Smooth muscle cell (in vitro differentiated cells): Measurements from ENCODE around the gene AKNA. TPM values are rescaled to one million over a fixed set of nuclear protein-coding genes. Genes with fewer than 3 reads are reported as not detected.

Source experiments
- DNase-seq: peaks from one replicate; lab custom pipeline; 2025; ENCODE audit not compliant: unreplicated experiment; lab: John Stamatoyannopoulos, UW
- H2AFZ ChIP-seq: fragments of 200-600 bp; sonication (generic); 2 replicates; pipeline ENCODE4 v1.6.0; 2016; ENCODE audit warnings: antibody characterized with exemption, low read depth, mild to moderate bottlenecking
- H3F3A ChIP-seq: fragments of 200-600 bp; sonication (generic); 2 replicates; pipeline ENCODE4 v1.6.0; 2017; ENCODE audit warnings: antibody characterized with exemption, low read depth
- H3K27ac ChIP-seq: fragments of 200-600 bp; sonication (generic); 2 replicates; pipeline ENCODE4 v1.5.1; 2016; ENCODE audit warnings: low read depth, mild to moderate bottlenecking
- H3K27me3 ChIP-seq: fragments of 200-600 bp; sonication (generic); 2 replicates; pipeline ENCODE4 v1.6.1; 2016; ENCODE audit warnings: low read depth, mild to moderate bottlenecking
- H3K36me3 ChIP-seq: fragments of 200-600 bp; sonication (generic); 2 replicates; pipeline ENCODE4 v1.5.1; 2016; ENCODE audit warnings: low read depth
- H3K4me1 ChIP-seq: fragments of 200-600 bp; sonication (generic); 2 replicates; pipeline ENCODE4 v1.5.1; 2016; ENCODE audit warnings: low read depth
- H3K4me2 ChIP-seq: fragments of 200-600 bp; sonication (generic); 2 replicates; pipeline ENCODE4 v1.6.0; 2016; ENCODE audit warnings: mild to moderate bottlenecking
- H3K4me3 ChIP-seq: fragments of 200-600 bp; sonication (generic); 2 replicates; pipeline ENCODE4 v1.5.1; 2016; ENCODE audit warnings: mild to moderate bottlenecking
- H3K79me2 ChIP-seq: fragments of 200-600 bp; sonication (generic); 2 replicates; pipeline ENCODE4 v1.6.0; 2016; ENCODE audit warnings: low read depth, mild to moderate bottlenecking
- H3K9ac ChIP-seq: fragments of 200-600 bp; sonication (generic); 2 replicates; pipeline ENCODE4 v1.6.0; 2016; ENCODE audit warnings: low read depth
- H3K9me3 ChIP-seq: fragments of 200-600 bp; sonication (generic); replicated peaks from 2 replicates; pipeline ENCODE4 v1.5.1; 2016; ENCODE audit warnings: low read depth
- H4K20me1 ChIP-seq: fragments of 200-600 bp; sonication (generic); 2 replicates; pipeline ENCODE4 v1.6.0; 2016; ENCODE audit warnings: low read depth
- WGBS: methylation state at CpG from one replicate; pipeline ENCODE4 v1.1.7; 2016; ENCODE audit warnings: low lambda C conversion rate; 5-methylcytosine and 5-hydroxymethylcytosine counted together
- polyA plus RNA-seq: library from polyadenylated mRNA; unstranded; fragments of >200 nt; fragmentation: Nextera tagmentation; extraction: Ambion mirVana; gene quantifications from 2 replicates; pipeline ENCODE4 v1.2.1, GENCODE V29; 2016
- total RNA-seq: library from RNA; depleted of rRNA; stranded (reverse); fragments of >200 nt; gene quantifications from 2 replicates; pipeline ENCODE4 v1.2.3, GENCODE V29; 2014
- TF ChIP-seq, protein P1 (sequence below): fragments of 200-600 bp; sonication (generic); IDR thresholded peaks from 2 replicates; pipeline ENCODE4 v1.5.1; 2017; ENCODE audit warnings: borderline replicate concordance, mild to moderate bottlenecking, antibody characterized with exemption; ENCODE audit not compliant: insufficient read depth, poor library complexity, severe bottlenecking

The AKNA gene
- total and polyA plus RNA-seq, 2 experiments from 2014 or later: 3.2 to 4.7 TPM

DNA sequence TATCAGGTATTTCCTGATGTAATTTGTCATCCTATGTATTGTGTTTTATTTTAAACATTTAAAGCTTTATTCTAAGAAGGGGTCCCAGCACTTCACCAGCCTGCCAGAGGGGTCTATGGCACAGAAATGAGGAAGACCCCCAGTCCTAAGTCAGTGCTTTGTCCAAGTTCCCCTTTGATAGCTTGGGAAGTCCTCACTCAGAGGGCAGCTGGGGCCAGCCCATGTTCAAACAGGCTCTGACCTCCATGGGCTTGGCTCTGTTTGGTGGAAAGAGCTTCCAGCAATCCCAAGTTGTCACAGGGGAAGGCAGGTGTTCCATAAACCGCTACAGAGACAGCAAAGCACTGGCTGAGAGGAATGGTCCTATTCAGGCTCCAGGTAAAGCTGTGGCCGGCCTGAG lies 26.6 kb upstream of the AKNA start:
- Histone ChIP-seq H3K4me2 (peak overlapping the region; percentile 25), H3K9ac (no peak overlapping the region), H3K4me1 (peaks cover 12% of the 10 kb centered on the region), H2AFZ (no peak overlapping the region), H3K27ac (peak overlapping the region; percentile 64), H3K4me3 (no peak overlapping the region), H3K79me2 (no peaks in the 10 kb centered on the region), H3K36me3 (no peaks in the 10 kb centered on the region), H4K20me1 (no peaks in the 10 kb centered on the region), H3K9me3 (no peaks in the 10 kb centered on the region), H3K27me3 (no peaks in the 10 kb centered on the region), H3F3A (peaks cover 4% of the 10 kb centered on the region)
- TF ChIP-seq, protein P1, sequence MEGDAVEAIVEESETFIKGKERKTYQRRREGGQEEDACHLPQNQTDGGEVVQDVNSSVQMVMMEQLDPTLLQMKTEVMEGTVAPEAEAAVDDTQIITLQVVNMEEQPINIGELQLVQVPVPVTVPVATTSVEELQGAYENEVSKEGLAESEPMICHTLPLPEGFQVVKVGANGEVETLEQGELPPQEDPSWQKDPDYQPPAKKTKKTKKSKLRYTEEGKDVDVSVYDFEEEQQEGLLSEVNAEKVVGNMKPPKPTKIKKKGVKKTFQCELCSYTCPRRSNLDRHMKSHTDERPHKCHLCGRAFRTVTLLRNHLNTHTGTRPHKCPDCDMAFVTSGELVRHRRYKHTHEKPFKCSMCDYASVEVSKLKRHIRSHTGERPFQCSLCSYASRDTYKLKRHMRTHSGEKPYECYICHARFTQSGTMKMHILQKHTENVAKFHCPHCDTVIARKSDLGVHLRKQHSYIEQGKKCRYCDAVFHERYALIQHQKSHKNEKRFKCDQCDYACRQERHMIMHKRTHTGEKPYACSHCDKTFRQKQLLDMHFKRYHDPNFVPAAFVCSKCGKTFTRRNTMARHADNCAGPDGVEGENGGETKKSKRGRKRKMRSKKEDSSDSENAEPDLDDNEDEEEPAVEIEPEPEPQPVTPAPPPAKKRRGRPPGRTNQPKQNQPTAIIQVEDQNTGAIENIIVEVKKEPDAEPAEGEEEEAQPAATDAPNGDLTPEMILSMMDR: no peak
- WGBS: 93% methylated on average over 2 of the region's 2 CpGs
- no peak for DNase-seq

DNA sequence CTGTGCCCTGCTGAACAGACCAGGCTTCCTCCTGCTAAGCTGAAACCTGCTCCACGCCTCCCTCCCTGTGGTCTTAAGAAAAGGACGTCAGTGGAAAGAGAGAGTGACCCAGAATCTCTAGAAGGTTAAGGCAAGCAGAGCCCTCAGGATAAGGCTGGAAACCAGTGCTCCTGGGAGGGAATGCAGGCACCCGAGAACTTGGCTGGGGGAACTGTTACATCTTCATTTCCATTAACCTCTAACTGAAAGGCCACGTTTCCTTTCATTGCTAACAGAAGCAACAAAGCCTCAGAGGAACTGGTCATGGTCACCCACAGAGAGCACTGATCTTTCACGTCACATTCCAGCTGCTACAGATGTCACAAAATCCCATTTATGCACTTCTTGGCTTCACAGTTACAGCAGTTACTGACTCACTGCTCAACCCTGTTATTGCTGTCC lies 26.1 kb upstream of the AKNA start:
- Histone ChIP-seq H3K27me3 (no peaks in the 10 kb centered on the region), H3K9me3 (no peaks in the 10 kb centered on the region), H3F3A (peaks cover 4% of the 10 kb centered on the region), H3K79me2 (no peaks in the 10 kb centered on the region), H4K20me1 (no peaks in the 10 kb centered on the region), H3K4me1 (peaks cover 12% of the 10 kb centered on the region), H3K9ac (no peak overlapping the region), H2AFZ (no peak overlapping the region), H3K36me3 (no peaks in the 10 kb centered on the region), H3K4me3 (no peak overlapping the region), H3K4me2 (peak overlapping the region; percentile 25), H3K27ac (peak overlapping the region; percentile 64)
- no peak for DNase-seq
- TF ChIP-seq, protein P1: no peak
- 19% methylated on average over 5 of the region's 5 CpGs for WGBS

DNA sequence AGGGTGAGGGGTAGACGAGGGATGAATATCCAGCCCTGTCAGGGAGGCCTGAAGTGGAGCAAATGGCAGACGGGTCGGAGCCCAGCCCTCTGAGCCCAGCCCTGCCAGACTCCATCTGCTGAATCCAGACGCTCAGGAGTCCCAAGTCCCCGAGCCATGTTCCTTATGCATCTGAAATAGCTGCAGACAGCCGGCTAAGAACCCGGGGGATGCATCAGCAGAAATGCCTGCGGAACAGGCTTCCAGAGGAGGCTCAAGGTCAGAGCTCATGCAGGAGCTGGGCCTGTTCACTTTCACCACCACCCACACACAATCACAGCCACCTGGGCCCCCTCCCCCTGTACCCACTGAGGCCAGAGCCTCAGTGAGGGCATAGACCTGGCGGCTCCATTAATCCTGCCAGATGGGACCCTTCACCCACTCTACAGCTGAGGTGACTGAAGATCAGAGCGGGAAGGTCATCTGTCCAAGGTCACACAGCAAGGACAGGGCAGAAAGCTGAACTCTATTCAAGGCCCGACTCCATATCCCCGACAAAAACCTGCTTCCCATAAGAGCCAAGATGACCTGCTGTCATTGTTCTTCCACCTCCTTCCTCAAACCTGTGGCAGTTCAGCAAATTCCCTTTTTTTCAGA lies 24.4 kb upstream of the AKNA start:
- WGBS: 66% methylated on average over 11 of the region's 12 CpGs
- no peak overlapping the region for H3K4me2 ChIP-seq
- H3K4me3 ChIP-seq: no peak overlapping the region
- no peaks in the 10 kb centered on the region for H3K36me3 ChIP-seq
- H3K9ac ChIP-seq: no peak overlapping the region
- H3K4me1 ChIP-seq: peaks cover 12% of the 10 kb centered on the region
- H2AFZ ChIP-seq: no peak overlapping the region
- DNase-seq: no peak
- H4K20me1 ChIP-seq: no peaks in the 10 kb centered on the region
- H3K79me2 ChIP-seq: no peaks in the 10 kb centered on the region
- H3K9me3 ChIP-seq: no peaks in the 10 kb centered on the region
- H3F3A ChIP-seq: peaks cover 4% of the 10 kb centered on the region
- H3K27ac ChIP-seq: no peak overlapping the region
- TF ChIP-seq, protein P1: no peak
- H3K27me3 ChIP-seq: no peaks in the 10 kb centered on the region

DNA sequence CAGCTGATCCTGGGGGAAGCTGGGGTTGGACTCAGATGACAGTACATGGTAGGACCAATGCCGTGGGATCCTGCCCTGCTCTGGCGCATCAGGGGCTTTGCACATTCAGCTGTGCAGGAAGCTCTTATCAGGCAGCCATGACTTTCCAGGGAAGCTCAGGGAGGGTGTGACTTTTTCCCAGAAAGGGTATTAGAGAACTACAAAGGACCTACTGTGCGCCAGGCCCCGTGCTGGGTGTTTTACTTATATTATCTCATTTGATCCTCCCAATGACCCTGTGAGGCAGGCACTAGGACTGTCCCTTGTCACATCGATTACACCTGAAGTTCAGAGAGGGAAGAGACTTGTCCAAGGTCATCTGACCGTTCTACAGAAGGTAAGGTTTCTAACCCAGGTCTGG lies 23.7 kb upstream of the AKNA start:
- H3K36me3 ChIP-seq: no peaks in the 10 kb centered on the region
- peaks cover 4% of the 10 kb centered on the region for H3F3A ChIP-seq
- TF ChIP-seq, protein P1: no peak
- H3K4me2 ChIP-seq: no peak overlapping the region
- H2AFZ ChIP-seq: no peak overlapping the region
- H3K9me3 ChIP-seq: no peaks in the 10 kb centered on the region
- no peaks in the 10 kb centered on the region for H4K20me1 ChIP-seq
- H3K27ac ChIP-seq: no peak overlapping the region
- H3K4me3 ChIP-seq: no peak overlapping the region
- H3K79me2 ChIP-seq: no peaks in the 10 kb centered on the region
- H3K9ac ChIP-seq: no peak overlapping the region
- peaks cover 12% of the 10 kb centered on the region for H3K4me1 ChIP-seq
- no peaks in the 10 kb centered on the region for H3K27me3 ChIP-seq
- DNase-seq: no peak
- WGBS: 90% methylated on average over 6 of the region's 6 CpGs
